ENCODE measurements around the gene CD160.

Gene CD160

DNA sequence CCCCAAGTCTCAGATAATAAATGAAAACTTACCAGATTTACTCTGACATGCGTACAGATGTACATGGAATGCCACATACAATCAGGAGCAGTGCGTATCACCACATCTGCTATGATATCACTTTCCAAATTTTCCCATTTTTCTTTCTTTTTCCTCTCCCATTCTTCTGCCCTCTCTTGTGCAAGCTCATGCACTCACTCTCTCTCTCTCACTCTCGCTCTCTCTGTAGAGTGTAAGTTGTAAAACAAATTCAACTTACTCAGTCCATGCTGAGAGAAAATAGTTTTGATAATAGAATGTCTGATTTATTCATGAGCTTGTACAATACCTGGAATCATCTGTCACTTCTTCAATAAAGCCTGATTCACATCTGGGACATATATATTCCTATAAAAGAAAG, 69.3 kb downstream of the CD160 start:
- no peak for TF ChIP-seq CTCF (IDR thresholded peaks at IDR 0.05; ENCODE audit: low read depth, low read length, missing control alignments)
- no peak overlapping the region for H3K4me3 ChIP-seq (ENCODE audit: low read depth, low read length)
- no peak for DNase-seq (ENCODE audit: low read depth)

Data from GM12864 (cell line).